K562 (cell line): Measurements from ENCODE around the gene HMG20B. TPM values are rescaled to one million over a fixed set of nuclear protein-coding genes. Genes with fewer than 3 reads are reported as not detected.

Experiments
- ARID2 ChIP-seq: fragments of 450-650 bp; IDR thresholded peaks from 2 replicates; pipeline ENCODE4 v1.6.1; 2017; ENCODE audit warnings: antibody characterized with exemption, mild to moderate bottlenecking
- BDP1 ChIP-seq: IDR thresholded peaks from 3 replicates; pipeline ENCODE4 v1.6.1; 2011; ENCODE audit not compliant: insufficient read length, insufficient read depth
- DNMT1 ChIP-seq: fragments of 450-650 bp; IDR thresholded peaks from 2 replicates; pipeline ENCODE4 v1.6.1; 2016; ENCODE audit warnings: antibody characterized with exemption, mild to moderate bottlenecking
- LARP7 ChIP-seq: fragments of 450-650 bp; IDR thresholded peaks from 2 replicates; pipeline ENCODE4 v1.6.1; 2016
- NBN ChIP-seq: fragments of 450-650 bp; IDR thresholded peaks from 2 replicates; pipeline ENCODE4 v1.6.1; 2016; ENCODE audit warnings: low read depth, mild to moderate bottlenecking
- SMARCA4 ChIP-seq: fragments of 450-650 bp; IDR thresholded peaks from 2 replicates; pipeline ENCODE4 v1.6.1; 2016
- SMARCA5 ChIP-seq: fragments of 450-650 bp; IDR thresholded peaks from 2 replicates; pipeline ENCODE4 v1.6.1; 2016
- SMARCC2 ChIP-seq: fragments of 450-650 bp; IDR thresholded peaks from 2 replicates; pipeline ENCODE4 v1.6.1; 2017; ENCODE audit warnings: antibody characterized with exemption, moderate library complexity, mild to moderate bottlenecking, low read depth
- ZNF274 ChIP-seq: IDR thresholded peaks from 2 replicates; pipeline ENCODE4 v1.6.1; 2011; ENCODE audit warnings: low read depth, mild to moderate bottlenecking, low read length, moderate library complexity, borderline replicate concordance
- polyA plus RNA-seq, 8 experiments: library from polyadenylated mRNA; depleted of rRNA in 4 of 8; stranded (reverse) in 5 of 8; unstranded in 3 of 8; fragments of >200 nt; fragmentation: Nextera tagmentation in 2 of 8; fragmentation: Illumina TruSeq in 1 of 8; extraction: Ambion mirVana in 2 of 8; extraction: Trizol in 1 of 8; gene quantifications; 2 replicates each; pipeline versions ENCODE4 v1.2.1 to v1.2.3, GENCODE V29; 2011 to 2014; ENCODE audit warnings: inconsistent platforms in 1 of 8, missing spikeins in 1 of 8
- total RNA-seq, 7 experiments: library from RNA; depleted of rRNA in 6 of 7; stranded (reverse); fragments of >200 nt in 6 of 7; fragmentation: Illumina TruSeq in 2 of 7; extraction: Trizol in 2 of 7; gene quantifications; 2 replicates each; pipeline versions ENCODE4 v1.2.1 to v1.2.3, GENCODE V29; 2011 to 2021; ENCODE audit warnings: low replicate concordance in 1 of 7
- TF ChIP-seq, protein P1 (sequence below): fragments of 450-650 bp; IDR thresholded peaks from 2 replicates; pipeline ENCODE4 v1.6.1; 2016; ENCODE audit warnings: low read depth
- TF ChIP-seq, protein P2 (sequence below): fragments of 450-650 bp; IDR thresholded peaks from 2 replicates; pipeline ENCODE4 v1.7.1; 2018; ENCODE audit warnings: mild to moderate bottlenecking, low read depth; ENCODE audit not compliant: partially characterized antibody
- TF ChIP-seq, protein P3 (sequence below): sonication (generic); formaldehyde crosslinking; IDR thresholded peaks from 2 replicates; pipeline ENCODE4 v1.8.0; 2022; ENCODE audit warnings: mild to moderate bottlenecking, missing genetic modification reagents, borderline replicate concordance
- TF ChIP-seq, protein P4 (sequence below): fragments of 450-650 bp; IDR thresholded peaks from 2 replicates; pipeline ENCODE4 v1.6.1; 2016; ENCODE audit warnings: antibody characterized with exemption

The HMG20B gene
- total and polyA plus RNA-seq, 9 of the 15 experiments (the other 6 are each of a cell fraction or from before 2014, with no cell fraction given) = 0.35 to 172 (median 38.6) TPM

DNA sequence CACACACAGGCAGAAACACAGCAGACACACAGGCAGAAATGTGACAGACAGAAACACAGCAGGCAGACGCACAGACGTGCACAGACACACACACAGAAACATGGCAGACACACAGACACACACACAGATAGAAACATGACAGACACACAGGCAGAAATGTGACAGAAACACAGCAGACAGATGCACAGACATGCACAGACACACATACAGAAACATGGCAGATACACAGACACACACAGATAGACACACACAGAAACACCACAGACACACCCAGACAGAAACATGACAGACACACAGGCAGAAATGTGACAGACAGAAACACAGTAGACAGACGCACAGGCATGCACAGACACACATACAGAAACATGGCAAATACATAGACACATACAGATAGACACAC, 32.6 kb downstream of the HMG20B start (continued):
- TF ChIP-seq, protein P1, sequence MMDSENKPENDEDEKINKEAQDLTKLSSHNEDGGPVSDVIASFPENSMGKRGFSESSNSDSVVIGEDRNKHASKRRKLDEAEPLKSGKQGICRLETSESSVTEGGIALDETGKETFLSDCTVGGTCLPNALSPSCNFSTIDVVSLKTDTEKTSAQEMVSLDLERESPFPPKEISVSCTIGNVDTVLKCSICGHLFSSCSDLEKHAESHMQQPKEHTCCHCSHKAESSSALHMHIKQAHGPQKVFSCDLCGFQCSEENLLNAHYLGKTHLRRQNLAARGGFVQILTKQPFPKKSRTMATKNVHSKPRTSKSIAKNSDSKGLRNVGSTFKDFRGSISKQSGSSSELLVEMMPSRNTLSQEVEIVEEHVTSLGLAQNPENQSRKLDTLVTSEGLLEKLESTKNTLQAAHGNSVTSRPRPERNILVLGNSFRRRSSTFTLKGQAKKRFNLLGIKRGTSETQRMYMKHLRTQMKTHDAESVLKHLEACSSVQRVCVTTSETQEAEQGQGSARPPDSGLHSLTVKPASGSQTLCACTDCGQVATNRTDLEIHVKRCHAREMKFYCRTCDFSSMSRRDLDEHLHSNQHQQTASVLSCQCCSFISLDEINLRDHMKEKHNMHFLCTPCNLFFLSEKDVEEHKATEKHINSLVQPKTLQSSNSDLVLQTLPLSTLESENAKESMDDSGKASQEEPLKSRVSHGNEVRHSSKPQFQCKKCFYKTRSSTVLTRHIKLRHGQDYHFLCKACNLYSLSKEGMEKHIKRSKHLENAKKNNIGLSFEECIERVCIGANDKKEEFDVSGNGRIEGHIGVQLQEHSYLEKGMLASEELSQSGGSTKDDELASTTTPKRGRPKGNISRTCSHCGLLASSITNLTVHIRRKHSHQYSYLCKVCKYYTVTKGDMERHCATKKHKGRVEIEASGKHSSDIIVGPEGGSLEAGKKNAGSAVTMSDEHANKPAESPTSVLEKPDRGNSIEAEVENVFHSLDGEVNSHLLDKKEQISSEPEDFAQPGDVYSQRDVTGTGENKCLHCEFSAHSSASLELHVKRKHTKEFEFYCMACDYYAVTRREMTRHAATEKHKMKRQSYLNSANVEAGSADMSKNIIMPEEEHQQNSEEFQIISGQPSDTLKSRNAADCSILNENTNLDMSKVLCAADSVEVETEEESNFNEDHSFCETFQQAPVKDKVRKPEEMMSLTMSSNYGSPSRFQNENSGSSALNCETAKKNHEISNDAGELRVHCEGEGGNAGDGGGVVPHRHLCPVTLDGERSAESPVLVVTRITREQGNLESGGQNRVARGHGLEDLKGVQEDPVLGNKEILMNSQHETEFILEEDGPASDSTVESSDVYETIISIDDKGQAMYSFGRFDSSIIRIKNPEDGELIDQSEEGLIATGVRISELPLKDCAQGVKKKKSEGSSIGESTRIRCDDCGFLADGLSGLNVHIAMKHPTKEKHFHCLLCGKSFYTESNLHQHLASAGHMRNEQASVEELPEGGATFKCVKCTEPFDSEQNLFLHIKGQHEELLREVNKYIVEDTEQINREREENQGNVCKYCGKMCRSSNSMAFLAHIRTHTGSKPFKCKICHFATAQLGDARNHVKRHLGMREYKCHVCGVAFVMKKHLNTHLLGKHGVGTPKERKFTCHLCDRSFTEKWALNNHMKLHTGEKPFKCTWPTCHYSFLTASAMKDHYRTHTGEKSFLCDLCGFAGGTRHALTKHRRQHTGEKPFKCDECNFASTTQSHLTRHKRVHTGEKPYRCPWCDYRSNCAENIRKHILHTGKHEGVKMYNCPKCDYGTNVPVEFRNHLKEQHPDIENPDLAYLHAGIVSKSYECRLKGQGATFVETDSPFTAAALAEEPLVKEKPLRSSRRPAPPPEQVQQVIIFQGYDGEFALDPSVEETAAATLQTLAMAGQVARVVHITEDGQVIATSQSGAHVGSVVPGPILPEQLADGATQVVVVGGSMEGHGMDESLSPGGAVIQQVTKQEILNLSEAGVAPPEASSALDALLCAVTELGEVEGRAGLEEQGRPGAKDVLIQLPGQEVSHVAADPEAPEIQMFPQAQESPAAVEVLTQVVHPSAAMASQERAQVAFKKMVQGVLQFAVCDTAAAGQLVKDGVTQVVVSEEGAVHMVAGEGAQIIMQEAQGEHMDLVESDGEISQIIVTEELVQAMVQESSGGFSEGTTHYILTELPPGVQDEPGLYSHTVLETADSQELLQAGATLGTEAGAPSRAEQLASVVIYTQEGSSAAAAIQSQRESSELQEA = 0 out of 2 replicates have a peak, but pooled peaks have one; percentile 9
- TF ChIP-seq LARP7 = 0 out of 2 replicates have a peak, but pooled peaks have one; percentile 48
- no peak for TF ChIP-seq SMARCC2
- peak; percentile 11; the same call in 1 of the 2 replicates for TF ChIP-seq ARID2
- no peak for TF ChIP-seq NBN
- TF ChIP-seq BDP1 = no peak
- no peak for TF ChIP-seq ZNF274
- TF ChIP-seq DNMT1 = 0 out of 2 replicates have a peak, but pooled peaks have one; percentile 29
- TF ChIP-seq, protein P2, sequence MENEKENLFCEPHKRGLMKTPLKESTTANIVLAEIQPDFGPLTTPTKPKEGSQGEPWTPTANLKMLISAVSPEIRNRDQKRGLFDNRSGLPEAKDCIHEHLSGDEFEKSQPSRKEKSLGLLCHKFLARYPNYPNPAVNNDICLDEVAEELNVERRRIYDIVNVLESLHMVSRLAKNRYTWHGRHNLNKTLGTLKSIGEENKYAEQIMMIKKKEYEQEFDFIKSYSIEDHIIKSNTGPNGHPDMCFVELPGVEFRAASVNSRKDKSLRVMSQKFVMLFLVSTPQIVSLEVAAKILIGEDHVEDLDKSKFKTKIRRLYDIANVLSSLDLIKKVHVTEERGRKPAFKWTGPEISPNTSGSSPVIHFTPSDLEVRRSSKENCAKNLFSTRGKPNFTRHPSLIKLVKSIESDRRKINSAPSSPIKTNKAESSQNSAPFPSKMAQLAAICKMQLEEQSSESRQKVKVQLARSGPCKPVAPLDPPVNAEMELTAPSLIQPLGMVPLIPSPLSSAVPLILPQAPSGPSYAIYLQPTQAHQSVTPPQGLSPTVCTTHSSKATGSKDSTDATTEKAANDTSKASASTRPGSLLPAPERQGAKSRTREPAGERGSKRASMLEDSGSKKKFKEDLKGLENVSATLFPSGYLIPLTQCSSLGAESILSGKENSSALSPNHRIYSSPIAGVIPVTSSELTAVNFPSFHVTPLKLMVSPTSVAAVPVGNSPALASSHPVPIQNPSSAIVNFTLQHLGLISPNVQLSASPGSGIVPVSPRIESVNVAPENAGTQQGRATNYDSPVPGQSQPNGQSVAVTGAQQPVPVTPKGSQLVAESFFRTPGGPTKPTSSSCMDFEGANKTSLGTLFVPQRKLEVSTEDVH = peak; percentile 5
- TF ChIP-seq, protein P3, sequence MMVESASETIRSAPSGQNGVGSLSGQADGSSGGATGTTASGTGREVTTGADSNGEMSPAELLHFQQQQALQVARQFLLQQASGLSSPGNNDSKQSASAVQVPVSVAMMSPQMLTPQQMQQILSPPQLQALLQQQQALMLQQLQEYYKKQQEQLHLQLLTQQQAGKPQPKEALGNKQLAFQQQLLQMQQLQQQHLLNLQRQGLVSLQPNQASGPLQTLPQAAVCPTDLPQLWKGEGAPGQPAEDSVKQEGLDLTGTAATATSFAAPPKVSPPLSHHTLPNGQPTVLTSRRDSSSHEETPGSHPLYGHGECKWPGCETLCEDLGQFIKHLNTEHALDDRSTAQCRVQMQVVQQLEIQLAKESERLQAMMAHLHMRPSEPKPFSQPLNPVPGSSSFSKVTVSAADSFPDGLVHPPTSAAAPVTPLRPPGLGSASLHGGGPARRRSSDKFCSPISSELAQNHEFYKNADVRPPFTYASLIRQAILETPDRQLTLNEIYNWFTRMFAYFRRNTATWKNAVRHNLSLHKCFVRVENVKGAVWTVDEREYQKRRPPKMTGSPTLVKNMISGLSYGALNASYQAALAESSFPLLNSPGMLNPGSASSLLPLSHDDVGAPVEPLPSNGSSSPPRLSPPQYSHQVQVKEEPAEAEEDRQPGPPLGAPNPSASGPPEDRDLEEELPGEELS (CRISPR knock-in tag) = no peak
- no peak for TF ChIP-seq SMARCA4
- TF ChIP-seq, protein P4, sequence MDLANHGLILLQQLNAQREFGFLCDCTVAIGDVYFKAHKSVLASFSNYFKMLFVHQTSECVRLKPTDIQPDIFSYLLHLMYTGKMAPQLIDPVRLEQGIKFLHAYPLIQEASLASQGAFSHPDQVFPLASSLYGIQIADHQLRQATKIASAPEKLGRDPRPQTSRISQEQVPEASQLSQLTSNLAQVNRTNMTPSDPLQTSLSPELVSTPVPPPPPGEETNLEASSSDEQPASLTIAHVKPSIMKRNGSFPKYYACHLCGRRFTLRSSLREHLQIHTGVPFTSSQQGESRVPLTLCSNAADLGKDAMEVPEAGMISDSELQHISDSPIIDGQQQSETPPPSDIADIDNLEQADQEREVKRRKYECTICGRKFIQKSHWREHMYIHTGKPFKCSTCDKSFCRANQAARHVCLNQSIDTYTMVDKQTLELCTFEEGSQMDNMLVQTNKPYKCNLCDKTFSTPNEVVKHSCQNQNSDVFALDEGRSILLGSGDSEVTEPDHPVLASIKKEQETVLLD = peak; percentile 13; the same call in 1 of the 2 replicates
- TF ChIP-seq SMARCA5 = peak; percentile 22; the same call in 1 of the 2 replicates
